BE2C (cell line): ENCODE measurements around the gene SPATA24.

ENCODE experiments used
- DNase-seq: peaks from one replicate; pipeline ENCODE4 v3.0.0-alpha.2; 2020
- H3K27me3 ChIP-seq: fragments of 250-450 bp; sonication (Bioruptor Pico); 2 replicates; pipeline ENCODE4 v1.5.1; 2020; ENCODE audit warnings: mild to moderate bottlenecking
- H3K36me3 ChIP-seq: fragments of 250-450 bp; sonication (Bioruptor Pico); 2 replicates; pipeline ENCODE4 v1.5.1; 2020; ENCODE audit warnings: mild to moderate bottlenecking
- H3K4me1 ChIP-seq: fragments of 250-450 bp; sonication (Bioruptor Pico); 2 replicates; pipeline ENCODE4 v1.5.1; 2020
- H3K4me3 ChIP-seq: 2 replicates; pipeline ENCODE4 v1.5.1; 2011; ENCODE audit warnings: low read depth, low read length
- H3K9me3 ChIP-seq: fragments of 250-450 bp; sonication (Bioruptor Pico); 2 replicates; pipeline ENCODE4 v1.5.1; 2020
- CTCF ChIP-seq: IDR thresholded peaks from 2 replicates; pipeline ENCODE4 v1.5.1; 2012; ENCODE audit warnings: mild to moderate bottlenecking, low read depth, low read length

The SPATA24 gene

GRCh38 chr5:139430015-139430414 lies 26.1 kb upstream of the SPATA24 start:
- no peak for DNase-seq
- Histone ChIP-seq H3K4me3 (no peak overlapping the region), H3K36me3 (peaks cover 6% of the 10 kb centered on the region; the same call in 1 of the 2 replicates), H3K4me1 (no peaks in the 10 kb centered on the region), H3K9me3 (no peaks in the 10 kb centered on the region), H3K27me3 (no peaks in the 10 kb centered on the region)
- TF ChIP-seq CTCF, result no peak

GRCh38 chr5:139426203-139426885 lies 22.5 kb upstream of the SPATA24 start:
- TF ChIP-seq CTCF, result no peak
- no peaks in the 10 kb centered on the region for H3K9me3 ChIP-seq
- H3K4me1 ChIP-seq, result no peaks in the 10 kb centered on the region
- H3K36me3 ChIP-seq, result peaks cover 10% of the 10 kb centered on the region
- DNase-seq, result no peak
- H3K4me3 ChIP-seq, result no peak overlapping the region
- H3K27me3 ChIP-seq, result no peaks in the 10 kb centered on the region

GRCh38 chr5:139425497-139425896 lies 21.6 kb upstream of the SPATA24 start:
- no peak for DNase-seq
- H3K9me3 ChIP-seq, result no peaks in the 10 kb centered on the region
- TF ChIP-seq CTCF, result no peak
- H3K4me3 ChIP-seq, result no peak overlapping the region
- no peaks in the 10 kb centered on the region for H3K27me3 ChIP-seq
- no peaks in the 10 kb centered on the region for H3K4me1 ChIP-seq
- H3K36me3 ChIP-seq, result peaks cover 10% of the 10 kb centered on the region

- no peaks in the 10 kb centered on the region for H3K27me3 ChIP-seq
- H3K36me3 ChIP-seq, result peaks cover 17% of the 10 kb centered on the region
- H3K9me3 ChIP-seq, result no peaks in the 10 kb centered on the region
- peak; percentile 95 for TF ChIP-seq CTCF
- H3K4me3 ChIP-seq, result no peak overlapping the region
- H3K4me1 ChIP-seq, result no peaks in the 10 kb centered on the region
- peak; percentile 47 for DNase-seq
These were observed 18.5 kb upstream of the SPATA24 start for GRCh38 chr5:139422307-139422893.

- Histone ChIP-seq H3K4me1 (no peaks in the 10 kb centered on the region), H3K9me3 (no peaks in the 10 kb centered on the region), H3K27me3 (no peaks in the 10 kb centered on the region), H3K36me3 (peaks cover 22% of the 10 kb centered on the region), H3K4me3 (no peak overlapping the region)
- DNase-seq, result no peak
- no peak for TF ChIP-seq CTCF
These were observed 15.6 kb upstream of the SPATA24 start for GRCh38 chr5:139419226-139420192.

- DNase-seq, result no peak
- peaks cover 20% of the 10 kb centered on the region for H3K36me3 ChIP-seq
- TF ChIP-seq CTCF, result no peak
These were observed 14.9 kb upstream of the SPATA24 start for GRCh38 chr5:139418793-139419192.

More at GRCh38 chr5:139418793-139419192, 14.9 kb upstream of the SPATA24 start:
- Histone ChIP-seq H3K27me3 (no peaks in the 10 kb centered on the region), H3K9me3 (no peaks in the 10 kb centered on the region), H3K4me3 (no peak overlapping the region), H3K4me1 (no peaks in the 10 kb centered on the region)
